HG03139 (cell line): ENCODE results near the gene MAU2.
A peak's percentile ranks its signal among the peaks of the same experiment; 100 is the strongest.
"Not testable (repeated sequence)": the region's sequence is repeated elsewhere in the genome, so short reads cannot be mapped to it uniquely, and the experiment has no call there.

ENCODE experiments used
- ATAC-seq: cut with Tn5 transposase; IDR thresholded peaks from one replicate; pipeline ENCODE4 v1.9.1; 2021; ENCODE audit not compliant: unreplicated experiment

Gene MAU2

GRCh38 chr19:19381007-19381926, 60.6 kb downstream of the MAU2 start:
- no peak for ATAC-seq

DNA sequence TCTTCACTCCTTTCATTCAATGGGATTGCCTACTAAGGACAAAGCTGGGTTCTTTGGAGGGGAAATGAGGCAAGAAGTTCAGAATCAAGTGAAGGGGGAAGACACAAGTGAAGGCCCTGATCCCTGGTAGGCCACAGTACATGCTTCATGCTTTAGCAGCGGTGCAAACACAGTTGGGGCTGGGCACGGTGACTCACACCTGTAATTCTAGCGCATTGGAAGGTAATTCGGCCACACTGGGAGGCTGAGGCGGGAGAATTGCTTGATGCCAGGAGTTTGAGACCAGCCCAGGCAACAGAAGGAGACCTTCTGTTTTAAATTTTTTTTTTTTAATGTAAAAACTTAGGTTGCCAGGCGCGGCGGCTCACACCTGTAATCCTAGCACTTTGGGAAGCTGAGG, 61.5 kb downstream of the MAU2 start:
- ATAC-seq, result no peak

GRCh38 chr19:19384486-19384885, 63.9 kb downstream of the MAU2 start:
- ATAC-seq, result no peak

- ATAC-seq, result peak; percentile 95
Measured at GRCh38 chr19:19385131-19385895, 64.7 kb downstream of the MAU2 start.

DNA sequence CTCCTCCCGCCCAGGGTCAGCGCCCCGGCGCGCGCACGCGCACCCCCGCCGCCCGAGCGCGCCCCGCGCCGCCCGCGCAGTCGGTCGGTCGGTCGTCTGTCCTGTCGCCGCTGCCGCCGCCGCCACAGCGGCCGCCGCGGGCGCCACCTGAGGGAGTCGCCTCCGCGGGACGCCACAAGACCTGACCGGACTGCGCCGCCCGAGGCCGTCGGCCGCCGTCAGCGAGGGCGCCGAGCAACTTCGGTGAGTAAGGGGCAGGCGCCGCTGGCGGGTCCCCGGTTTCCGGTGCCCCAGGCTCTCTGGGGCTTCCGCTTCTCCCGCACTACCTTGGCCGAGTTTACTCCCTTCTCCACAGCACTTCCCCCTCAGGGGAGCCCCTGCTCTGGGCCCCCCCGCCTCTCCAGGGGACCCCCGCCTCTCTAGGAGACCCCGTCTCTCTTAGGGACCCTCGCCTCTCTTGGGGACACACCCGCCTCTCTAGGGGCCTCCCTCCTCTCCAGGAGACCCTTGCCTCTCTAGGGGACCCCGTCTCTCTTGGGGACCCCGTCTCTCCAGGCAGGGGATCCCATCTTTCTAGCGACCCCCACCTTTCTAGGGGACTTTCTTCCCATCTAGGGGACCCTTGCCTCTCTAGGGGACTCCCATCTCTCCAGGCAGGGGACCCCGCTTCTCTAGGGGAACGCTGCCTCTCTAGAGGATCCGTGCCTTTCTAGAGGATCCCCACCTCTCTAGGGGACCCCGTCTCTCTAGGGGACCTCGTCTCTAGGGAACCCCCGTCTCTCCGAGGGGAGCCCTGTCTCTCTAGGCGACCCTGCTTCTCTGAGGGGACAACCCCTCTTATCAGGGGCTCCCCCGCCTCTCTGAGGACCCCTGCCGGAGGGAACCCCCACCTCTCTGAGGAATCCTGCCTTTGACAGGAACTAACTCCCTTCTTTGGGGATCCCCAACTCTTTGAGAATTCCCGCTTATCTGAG, 65.6 kb downstream of the MAU2 start:
- no peak for ATAC-seq

GRCh38 chr19:19387108-19387507, 66.5 kb downstream of the MAU2 start:
- ATAC-seq, result no peak

- ATAC-seq, result no peak
Measured at GRCh38 chr19:19388568-19389555, 68.2 kb downstream of the MAU2 start.

- ATAC-seq, result not testable (repeated sequence)
Measured at GRCh38 chr19:19389683-19390082, 69.1 kb downstream of the MAU2 start.

- not testable (repeated sequence) for ATAC-seq
Measured at GRCh38 chr19:19394333-19394732, 73.7 kb downstream of the MAU2 start.

GRCh38 chr19:19399733-19400433, 79.3 kb downstream of the MAU2 start:
- ATAC-seq, result no peak

- no peak for ATAC-seq
Measured at GRCh38 chr19:19402656-19403372, 82.2 kb downstream of the MAU2 start.

DNA sequence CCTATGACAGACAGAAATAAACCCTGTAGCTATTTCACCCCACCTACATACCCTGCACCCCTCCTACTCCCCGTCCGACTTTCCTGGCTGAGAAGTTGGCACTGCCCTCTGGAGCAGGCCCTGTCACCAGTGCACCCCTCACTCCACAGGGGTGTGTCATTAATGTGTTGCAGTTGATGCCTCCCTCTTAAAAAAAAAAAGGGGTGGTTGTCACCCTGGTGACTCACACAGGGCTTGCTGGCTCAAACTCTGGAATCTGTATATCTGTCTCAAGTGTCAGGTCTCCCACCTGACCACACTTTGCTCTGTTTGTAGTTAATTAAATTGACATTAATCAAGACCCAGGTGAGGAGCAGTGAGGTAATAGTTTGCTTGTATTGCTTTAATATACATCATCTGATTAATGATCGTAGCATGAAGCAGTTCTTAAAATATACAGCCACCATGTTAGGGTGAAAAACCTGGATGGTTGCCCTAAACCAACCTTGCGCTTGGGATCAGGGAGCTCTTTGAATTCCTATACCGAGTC, 82.8 kb downstream of the MAU2 start:
- no peak for ATAC-seq

DNA sequence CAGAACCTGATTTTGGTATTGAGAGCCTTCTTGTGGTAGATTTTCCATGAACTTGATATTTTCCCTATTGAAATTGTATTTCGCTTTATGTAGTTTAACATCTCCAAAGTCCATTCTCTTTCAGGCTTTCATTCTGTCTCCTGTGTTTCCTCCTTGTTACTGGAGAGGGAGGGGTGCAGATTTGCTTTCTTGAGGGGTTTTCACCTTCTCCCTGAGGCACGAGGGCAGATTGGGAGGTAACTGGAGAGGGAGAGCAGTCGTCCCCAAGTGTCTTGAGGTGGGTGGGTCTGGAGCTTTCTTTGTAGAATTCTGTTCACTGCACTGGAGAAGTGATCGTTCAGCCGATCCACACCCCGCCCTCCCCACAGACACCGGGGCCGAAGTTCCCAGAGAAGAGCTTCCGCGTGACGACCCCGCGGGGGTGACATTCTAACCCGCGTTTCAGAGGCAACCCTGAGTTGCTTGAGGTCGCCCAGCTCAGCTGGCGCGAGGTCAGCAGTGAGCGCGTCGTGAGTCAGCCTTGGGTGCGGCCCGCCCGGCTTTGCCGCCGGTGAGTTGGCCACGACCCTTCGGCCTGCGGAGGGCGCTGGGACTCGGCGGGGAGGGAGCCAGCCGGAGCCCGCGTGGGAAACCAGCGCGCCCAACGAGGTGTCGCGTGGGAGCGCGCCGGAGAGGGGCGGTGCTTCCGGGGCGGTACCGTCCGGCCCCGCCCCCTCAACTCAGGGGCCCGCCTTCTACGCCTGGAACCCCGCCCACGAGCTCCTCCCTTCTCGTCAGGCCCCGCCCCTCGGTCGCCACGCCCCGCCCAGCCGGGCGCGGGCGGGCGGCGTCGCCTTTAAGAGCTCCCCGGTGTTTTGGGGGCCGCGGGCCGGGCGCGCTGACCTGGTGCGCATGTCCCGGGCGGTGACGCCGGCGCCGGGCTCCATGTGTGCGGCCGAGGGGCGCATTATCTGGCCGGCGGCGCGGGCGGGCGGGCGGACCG, 84.5 kb downstream of the MAU2 start, which contains the start of gene GATAD2A:
GATAD2A (plus strand) TSS at position 797 of the 982 bp plus-strand sequence. CDS start 59,671 bp downstream, outside the sequence.
- ATAC-seq, result peak; percentile 57

GRCh38 chr19:19405971-19406877, 85.6 kb downstream of the MAU2 start:
- ATAC-seq, result no peak

- no peak for ATAC-seq
Measured at GRCh38 chr19:19406878-19407632, 86.4 kb downstream of the MAU2 start.
